ENCODE results near the gene SLC6A11.
A peak's percentile ranks its signal among the peaks of the same experiment; 100 is the strongest.

Gene SLC6A11

GRCh38 chr3:10816019-10816862 is at the start of gene SLC6A11:
Gene SLC6A11 (plus strand): TSS chr3:10816228. CDS start chr3:10816266, 38 bp downstream.
- DNase-seq: peak; percentile 50

- DNase-seq: no peak
These were observed 47.2 kb upstream of the SLC6A11 start for GRCh38 chr3:10768708-10769394.

GRCh38 chr3:10770547-10770946 is 45.5 kb upstream of the SLC6A11 start:
- DNase-seq: no peak

GRCh38 chr3:10770981-10771380 is 45.0 kb upstream of the SLC6A11 start:
- no peak for DNase-seq

GRCh38 chr3:10771486-10772270 is 44.4 kb upstream of the SLC6A11 start:
- DNase-seq: no peak

GRCh38 chr3:10772271-10773161 is 43.5 kb upstream of the SLC6A11 start:
- no peak for DNase-seq

- DNase-seq: no peak
These were observed 41.8 kb upstream of the SLC6A11 start for GRCh38 chr3:10774129-10774670.

GRCh38 chr3:10774825-10775224 is 41.2 kb upstream of the SLC6A11 start:
- DNase-seq: no peak

GRCh38 chr3:10775259-10775658 is 40.8 kb upstream of the SLC6A11 start:
- no peak for DNase-seq

- DNase-seq: no peak
These were observed 40.2 kb upstream of the SLC6A11 start for GRCh38 chr3:10775828-10776227.

- DNase-seq: no peak
These were observed 38.4 kb upstream of the SLC6A11 start for GRCh38 chr3:10777627-10778026.

- no peak for DNase-seq
These were observed 37.3 kb upstream of the SLC6A11 start for GRCh38 chr3:10778492-10779292.

GRCh38 chr3:10779293-10779805 is 36.7 kb upstream of the SLC6A11 start:
- DNase-seq: no peak

GRCh38 chr3:10780243-10780642 is 35.8 kb upstream of the SLC6A11 start:
- DNase-seq: no peak

GRCh38 chr3:10780922-10781321 is 35.1 kb upstream of the SLC6A11 start:
- no peak for DNase-seq

GRCh38 chr3:10781981-10782380 is 34.0 kb upstream of the SLC6A11 start:
- no peak for DNase-seq

GRCh38 chr3:10783360-10784351 is 32.4 kb upstream of the SLC6A11 start:
- DNase-seq: peak; percentile 40

GRCh38 chr3:10786640-10787039 is 29.4 kb upstream of the SLC6A11 start:
- no peak for DNase-seq

- DNase-seq: no peak
These were observed 27.6 kb upstream of the SLC6A11 start for GRCh38 chr3:10788451-10788850.

GRCh38 chr3:10790713-10791112 is 25.3 kb upstream of the SLC6A11 start:
- no peak for DNase-seq

All from midbrain (tissue), 1 donor.